Stimulated activated CD4-positive, alpha-beta T cell treated with anti-CD3 and anti-CD28 coated beads, Interleukin-15, amount 100 ng/mL, for 24 hours (primary cell): ENCODE results near the gene SNURF.
"Not testable (repeated sequence)": the region's sequence is repeated elsewhere in the genome, so short reads cannot be mapped to it uniquely, and the experiment has no call there.

Experiments used
- DNase-seq: peaks from one replicate; pipeline ENCODE4 v3.0.0-alpha.2; 2020

SNURF gene

GRCh38 chr15:24971772-24972171, 17.0 kb downstream of the SNURF start:
- no peak for DNase-seq

- DNase-seq, result not testable (repeated sequence)
Observed at GRCh38 chr15:24972707-24973106, 17.9 kb downstream of the SNURF start.

- DNase-seq, result no peak
Observed at GRCh38 chr15:24976932-24977331, 22.1 kb downstream of the SNURF start.

- DNase-seq, result no peak
Observed at GRCh38 chr15:24977686-24978085, 22.9 kb downstream of the SNURF start.

GRCh38 chr15:24985224-24985623, 30.4 kb downstream of the SNURF start:
- DNase-seq, result no peak

- DNase-seq, result no peak
Observed at GRCh38 chr15:24986653-24987052, 31.9 kb downstream of the SNURF start.
